Ishikawa (cell line): ENCODE measurements around the gene ICAM1.

Experiments used
- CEBPB ChIP-seq: IDR thresholded peaks from 2 replicates; pipeline ENCODE4 v1.6.1; 2012
- CREB1 ChIP-seq: IDR thresholded peaks from 2 replicates; pipeline ENCODE4 v1.6.1; 2012; ENCODE audit warnings: low read depth
- EGR1 ChIP-seq: IDR thresholded peaks from 2 replicates; pipeline ENCODE4 v1.6.1; 2012
- EP300 ChIP-seq: IDR thresholded peaks from 2 replicates; pipeline ENCODE4 v1.6.1; 2012; ENCODE audit warnings: borderline replicate concordance
- FOXM1 ChIP-seq: IDR thresholded peaks from 2 replicates; pipeline ENCODE4 v1.6.1; 2012; ENCODE audit warnings: low read depth, borderline replicate concordance
- MAX ChIP-seq: IDR thresholded peaks from 2 replicates; pipeline ENCODE4 v1.6.1; 2012
- NFIC ChIP-seq: IDR thresholded peaks from 2 replicates; pipeline ENCODE4 v1.6.1; 2012
- RAD21 ChIP-seq: IDR thresholded peaks from 2 replicates; pipeline ENCODE4 v1.6.1; 2012; ENCODE audit warnings: low read depth
- TAF1 ChIP-seq: IDR thresholded peaks from 2 replicates; pipeline ENCODE4 v1.6.1; 2012; ENCODE audit warnings: low read depth, mild to moderate bottlenecking
- TCF12 ChIP-seq: IDR thresholded peaks from 2 replicates; pipeline ENCODE4 v1.6.1; 2012; ENCODE audit warnings: low read depth
- USF1 ChIP-seq: IDR thresholded peaks from 2 replicates; pipeline ENCODE4 v1.6.1; 2012
- YY1 ChIP-seq: IDR thresholded peaks from 2 replicates; pipeline ENCODE4 v1.6.1; 2012; ENCODE audit warnings: low read depth

- no peak for TF ChIP-seq EP300
- no peak for TF ChIP-seq FOXM1
- TF ChIP-seq CREB1: no peak
- no peak for TF ChIP-seq TAF1
- no peak for TF ChIP-seq RAD21
- TF ChIP-seq NFIC: no peak
- TF ChIP-seq MAX: no peak
- TF ChIP-seq USF1: no peak
- no peak for TF ChIP-seq YY1
- no peak for TF ChIP-seq TCF12
- TF ChIP-seq EGR1: no peak
- no peak for TF ChIP-seq CEBPB
Measured at GRCh38 chr19:10258080-10258710, 12.7 kb upstream of the ICAM1 start.
